Nephron (organoid): Measurements from ENCODE around the gene CNOT6L.

ENCODE experiments used
- H3K27ac Mint-ChIP-seq, 3 experiments: 2 replicates each; pipeline ENCODE4 v1.8.0; 2020; ENCODE audit warnings: mixed read lengths in 3 of 3, mild to moderate bottlenecking in 2 of 3, moderate library complexity in 1 of 3
- H3K27me3 Mint-ChIP-seq: 2 replicates; pipeline ENCODE4 v1.8.0; 2021; ENCODE audit warnings: low read depth, mild to moderate bottlenecking, moderate library complexity, mixed read lengths
- H3K36me3 Mint-ChIP-seq: 2 replicates; pipeline ENCODE4 v1.8.0; 2020; ENCODE audit warnings: low read depth, mixed read lengths
- H3K4me1 Mint-ChIP-seq: 2 replicates; pipeline ENCODE4 v1.8.0; 2020; ENCODE audit warnings: mixed read lengths
- H3K4me3 Mint-ChIP-seq, 3 experiments: 2 replicates each; pipeline ENCODE4 v1.8.0; 2020; ENCODE audit warnings: mild to moderate bottlenecking in 3 of 3, mixed read lengths in 3 of 3, moderate library complexity in 2 of 3
- H3K9me3 Mint-ChIP-seq: 2 replicates; pipeline ENCODE4 v1.8.0; 2020; ENCODE audit warnings: mixed read lengths
- CTCF ChIP-seq, 3 experiments: fragments of 200-600 bp; sonication (generic); IDR thresholded peaks; one replicate each; pipeline ENCODE4 v1.5.0; 2021; ENCODE audit warnings: antibody characterized with exemption in 3 of 3; ENCODE audit not compliant: unreplicated experiment in 3 of 3

The CNOT6L gene

GRCh38 chr4:77701121-77701520, 118.0 kb downstream of the CNOT6L start:
- Mint-ChIP-seq H3K4me1 (peaks cover 77% of the 10 kb centered on the region), H3K27me3 (no peaks in the 10 kb centered on the region), H3K27ac (peak overlapping the region; percentile 67 to 82 (median 77)), H3K9me3 (no peaks in the 10 kb centered on the region), H3K4me3 (peak overlapping the region in 2 of 3 experiments; percentile 6 to 66), H3K36me3 (no peaks in the 10 kb centered on the region)
- no peak for TF ChIP-seq CTCF (IDR thresholded peaks at IDR 0.05; ENCODE audit: unreplicated experiment in 3 of 3)

GRCh38 chr4:77699731-77700210, 119.4 kb downstream of the CNOT6L start:
- Mint-ChIP-seq H3K4me3 (peak overlapping the region in 2 of 3 experiments; percentile 3 to 22), H3K36me3 (no peaks in the 10 kb centered on the region), H3K27me3 (no peaks in the 10 kb centered on the region), H3K27ac (peak overlapping the region; percentile 76 to 94 (median 90)), H3K9me3 (no peaks in the 10 kb centered on the region), H3K4me1 (peaks cover 76% of the 10 kb centered on the region)
- TF ChIP-seq CTCF (IDR thresholded peaks at IDR 0.05; ENCODE audit: unreplicated experiment in 3 of 3): peak in 2 of 3 experiments; percentile 23 to 30

GRCh38 chr4:77697860-77698590, 121.1 kb downstream of the CNOT6L start:
- Mint-ChIP-seq H3K36me3 (no peaks in the 10 kb centered on the region), H3K4me3 (peak overlapping the region in 1 of 3 experiments; percentile 28), H3K9me3 (no peaks in the 10 kb centered on the region), H3K4me1 (peaks cover 62% of the 10 kb centered on the region), H3K27me3 (no peaks in the 10 kb centered on the region), H3K27ac (peak overlapping the region; percentile 75 to 88 (median 84))
- peak; percentile 35 to 57 (median 38) for TF ChIP-seq CTCF (IDR thresholded peaks at IDR 0.05; ENCODE audit: unreplicated experiment in 3 of 3)

- no peaks in the 10 kb centered on the region for H3K9me3 Mint-ChIP-seq
- no peak for TF ChIP-seq CTCF (IDR thresholded peaks at IDR 0.05; ENCODE audit: unreplicated experiment in 3 of 3)
- H3K36me3 Mint-ChIP-seq: no peaks in the 10 kb centered on the region
- H3K27me3 Mint-ChIP-seq: no peaks in the 10 kb centered on the region
- H3K4me1 Mint-ChIP-seq: peaks cover 40% of the 10 kb centered on the region
- no peak overlapping the region for H3K4me3 Mint-ChIP-seq
- H3K27ac Mint-ChIP-seq: peak overlapping the region in 1 of 3 experiments; percentile 21
Measured at GRCh38 chr4:77695774-77696173, 123.4 kb downstream of the CNOT6L start.

- Mint-ChIP-seq H3K27me3 (no peaks in the 10 kb centered on the region), H3K9me3 (peaks cover 2% of the 10 kb centered on the region), H3K4me3 (no peak overlapping the region), H3K36me3 (no peaks in the 10 kb centered on the region), H3K27ac (no peak overlapping the region), H3K4me1 (peaks cover 19% of the 10 kb centered on the region)
- TF ChIP-seq CTCF (IDR thresholded peaks at IDR 0.05; ENCODE audit: unreplicated experiment in 3 of 3): no peak
Measured at GRCh38 chr4:77692847-77693432, 126.2 kb downstream of the CNOT6L start.
